ENCODE measurements around the gene RPL10A.
"Not testable (repeated sequence)": the region's sequence is repeated elsewhere in the genome, so short reads cannot be mapped to it uniquely, and the experiment has no call there.

Gene RPL10A

DNA sequence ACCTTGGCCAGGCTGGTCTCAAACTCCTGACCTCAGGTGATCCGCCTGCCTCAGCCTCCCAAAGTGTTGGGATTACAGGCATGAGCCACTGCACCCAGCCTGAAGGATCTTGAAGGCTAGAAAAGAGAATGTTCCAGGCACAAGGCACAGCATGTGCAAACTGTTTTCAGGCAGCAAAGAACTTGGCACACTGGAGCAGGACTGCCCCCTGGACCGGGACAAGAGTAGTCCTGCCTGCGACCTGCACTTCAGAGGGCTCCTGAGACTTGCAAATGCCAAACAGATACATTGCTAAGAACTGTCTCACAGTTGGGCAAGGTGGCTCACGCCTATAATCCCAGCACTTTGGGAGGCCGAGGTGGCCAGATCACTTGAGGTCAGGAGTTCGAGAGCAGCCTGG, 47.7 kb downstream of the RPL10A start:
- not testable (repeated sequence) for DNase-seq

DNA sequence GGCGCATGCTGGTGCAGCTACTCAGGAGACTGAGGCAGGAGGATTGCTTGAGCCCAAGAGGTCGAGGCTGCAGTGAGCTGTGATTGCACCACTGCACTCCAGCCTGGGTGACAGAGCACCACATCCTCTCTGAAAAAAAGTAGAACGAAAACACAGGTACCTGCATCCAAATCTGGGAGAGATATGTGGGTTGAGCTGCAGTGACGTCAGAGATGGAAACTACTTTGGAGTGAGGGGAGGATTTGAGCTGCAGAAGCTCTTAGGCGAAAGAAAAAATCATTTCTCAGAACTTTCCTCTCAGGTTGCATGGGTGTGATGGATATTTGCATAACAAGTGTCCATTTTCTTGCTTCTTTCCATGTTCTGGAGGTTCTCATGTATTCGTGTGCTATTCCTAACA, 48.5 kb downstream of the RPL10A start:
- DNase-seq = no peak

DNA sequence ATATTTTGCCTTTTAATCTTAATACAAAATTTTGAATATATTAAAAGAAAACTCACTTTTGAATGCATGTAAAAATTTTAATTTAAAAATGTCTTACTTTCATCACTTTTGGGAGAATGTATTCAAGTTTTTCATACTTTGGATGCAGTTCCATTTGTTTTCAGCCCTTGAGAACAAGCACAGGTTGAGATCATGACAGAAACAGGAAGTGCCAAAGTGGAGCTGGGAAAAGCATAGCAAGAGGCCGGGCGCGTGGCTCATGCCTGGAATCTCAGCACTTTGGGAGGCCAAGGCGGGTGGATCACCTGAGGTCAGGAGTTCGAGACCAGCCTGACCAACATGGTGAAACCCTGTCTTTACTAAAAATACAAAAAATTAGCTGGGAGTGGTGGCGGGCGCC, 49.8 kb downstream of the RPL10A start:
- not testable (repeated sequence) for DNase-seq

DNA sequence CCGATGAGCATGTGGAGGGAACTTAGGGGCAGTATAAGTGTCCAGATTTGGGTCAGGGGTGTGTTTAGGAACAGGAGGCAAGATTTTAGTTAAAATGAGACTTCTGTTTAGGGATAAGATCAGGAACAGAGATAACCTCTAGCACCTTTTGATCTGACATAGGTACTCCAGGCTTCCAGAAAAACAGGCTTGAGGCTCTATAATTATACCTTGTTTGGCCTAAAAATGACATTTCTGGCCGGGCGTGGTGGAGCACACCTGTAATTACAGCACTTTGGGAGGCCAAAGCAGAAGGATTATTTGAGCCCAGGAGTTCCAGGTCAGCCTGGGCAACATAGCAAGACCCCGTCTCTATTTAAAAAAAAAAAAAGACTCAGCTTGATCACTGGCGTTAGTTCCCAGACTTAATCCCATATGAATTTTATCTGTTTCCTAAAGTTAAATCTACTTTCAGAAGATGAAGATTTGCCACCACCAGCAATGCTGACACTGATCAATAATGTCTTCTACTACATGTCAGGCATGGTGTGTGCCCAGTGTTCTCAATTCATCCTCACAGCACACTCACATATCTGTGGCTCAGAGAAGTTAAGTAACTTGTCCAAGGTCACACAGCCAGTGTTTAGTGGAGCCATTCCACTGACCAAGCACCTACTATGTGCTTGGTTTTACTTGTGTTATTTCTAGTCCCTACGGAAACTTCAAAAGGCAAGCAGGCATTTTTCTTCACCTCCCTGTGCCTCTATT, 50.5 kb downstream of the RPL10A start:
- no peak for DNase-seq

DNA sequence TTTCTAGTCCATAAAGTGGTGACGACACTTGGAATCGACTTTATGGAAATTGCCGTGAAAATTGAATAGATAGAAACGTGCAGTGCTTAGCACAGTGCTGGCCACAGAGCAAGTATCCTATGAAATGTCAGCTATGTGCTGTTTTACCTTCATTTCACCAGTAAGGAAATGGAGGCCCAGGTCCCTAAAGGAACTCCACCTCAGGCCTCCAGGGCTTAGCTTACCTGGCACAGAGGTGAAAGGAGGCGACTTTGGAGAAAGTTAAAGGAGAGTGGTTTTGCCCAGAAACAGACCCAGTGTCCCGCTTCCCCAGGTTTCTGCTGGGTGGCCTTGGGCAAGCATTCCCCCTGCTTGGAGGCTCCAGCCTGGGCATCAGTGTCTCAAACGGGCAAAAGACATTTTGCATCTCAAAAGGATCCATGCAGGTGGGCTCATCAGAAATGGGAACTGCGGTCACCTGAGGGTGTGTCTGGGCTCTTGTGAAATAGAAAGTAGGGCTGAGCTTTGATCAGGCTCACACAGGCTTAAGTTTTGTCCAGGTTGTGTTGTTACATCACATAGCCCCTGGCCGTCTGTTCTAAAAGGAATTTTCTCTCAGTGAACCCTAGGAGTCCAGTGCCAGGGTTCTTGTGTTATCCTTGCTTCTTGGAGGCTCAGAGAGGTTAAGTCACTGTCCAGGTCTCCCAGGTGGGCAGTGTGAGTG, 51.3 kb downstream of the RPL10A start:
- DNase-seq = no peak

Data from fibroblast of skin of abdomen (primary cell).